GM12892 (cell line): Measurements from ENCODE around the gene DGKI.

Source experiments
- DNase-seq: peaks from one replicate; pipeline ENCODE4 v3.0.0; 2011; ENCODE audit not compliant: insufficient read length
- FAIRE-seq: peaks from 2 replicates; lab custom pipeline; 2011; peaks lifted over from hg19 to GRCh38; lab: Jason Lieb, UNC
- POLR2A ChIP-seq: IDR thresholded peaks from 2 replicates; pipeline ENCODE4 v1.6.1; 2011; ENCODE audit warnings: low read depth, low read length, control low read depth
- POLR2AphosphoS5 ChIP-seq: IDR thresholded peaks from 2 replicates; pipeline ENCODE4 v1.6.1; 2011; ENCODE audit warnings: low read depth, low read length, control low read depth
- TAF1 ChIP-seq: IDR thresholded peaks from 2 replicates; pipeline ENCODE4 v1.6.1; 2011; ENCODE audit warnings: low read depth, mild to moderate bottlenecking, control low read depth, low read length, borderline replicate concordance

DGKI gene

GRCh38 chr7:137798073-137798763, 48.6 kb downstream of the DGKI start:
- no peak for TF ChIP-seq POLR2AphosphoS5
- FAIRE-seq, result no peak
- no peak for DNase-seq

- DNase-seq, result no peak
- TF ChIP-seq POLR2A (no peak), POLR2AphosphoS5 (no peak), TAF1 (no peak)
- FAIRE-seq, result no peak
Measured at GRCh38 chr7:137795211-137795610, 51.6 kb downstream of the DGKI start.

GRCh38 chr7:137791930-137792329, 54.8 kb downstream of the DGKI start:
- no peak for DNase-seq
- no peak for FAIRE-seq

GRCh38 chr7:137790828-137791227, 55.9 kb downstream of the DGKI start:
- FAIRE-seq, result peak; percentile 30
- TF ChIP-seq POLR2AphosphoS5 (no peak), TAF1 (no peak), POLR2A (no peak)
- DNase-seq, result no peak

More at GRCh38 chr7:137791930-137792329, 54.8 kb downstream of the DGKI start:
- no peak for TF ChIP-seq POLR2A
- TF ChIP-seq TAF1, result no peak
- TF ChIP-seq POLR2AphosphoS5, result no peak

- DNase-seq (no peak), FAIRE-seq (no peak)
- TF ChIP-seq POLR2A, result no peak
- no peak for TF ChIP-seq POLR2AphosphoS5
- TF ChIP-seq TAF1, result no peak
Measured at GRCh38 chr7:137789215-137789882, 57.4 kb downstream of the DGKI start.

- TF ChIP-seq POLR2A (no peak), TAF1 (no peak), POLR2AphosphoS5 (no peak)
- FAIRE-seq (no peak), DNase-seq (no peak)
Measured at GRCh38 chr7:137787301-137787976, 59.3 kb downstream of the DGKI start.

GRCh38 chr7:137778511-137778910, 68.3 kb downstream of the DGKI start:
- no peak for DNase-seq
- no peak for FAIRE-seq
- TF ChIP-seq POLR2AphosphoS5 (no peak), POLR2A (no peak), TAF1 (no peak)

GRCh38 chr7:137774793-137775201, 72.0 kb downstream of the DGKI start:
- no peak for DNase-seq
- peak; percentile 82 for FAIRE-seq
- TF ChIP-seq POLR2A (no peak), POLR2AphosphoS5 (no peak), TAF1 (no peak)

- TF ChIP-seq POLR2A, result no peak
- FAIRE-seq (no peak), DNase-seq (no peak)
Measured at GRCh38 chr7:137772748-137773147, 74.0 kb downstream of the DGKI start.

- DNase-seq, result no peak
- TF ChIP-seq POLR2A (no peak), POLR2AphosphoS5 (no peak), TAF1 (no peak)
- no peak for FAIRE-seq
Measured at GRCh38 chr7:137772316-137772715, 74.5 kb downstream of the DGKI start.

GRCh38 chr7:137771679-137772078, 75.1 kb downstream of the DGKI start:
- no peak for TF ChIP-seq TAF1
- no peak for TF ChIP-seq POLR2A
- no peak for TF ChIP-seq POLR2AphosphoS5
- no peak for FAIRE-seq
- DNase-seq, result no peak

- DNase-seq (no peak), FAIRE-seq (no peak)
- TF ChIP-seq TAF1, result no peak
- no peak for TF ChIP-seq POLR2AphosphoS5
- TF ChIP-seq POLR2A, result no peak
Measured at GRCh38 chr7:137771273-137771672, 75.5 kb downstream of the DGKI start.

- FAIRE-seq (no peak), DNase-seq (no peak)
- TF ChIP-seq POLR2A (no peak), TAF1 (no peak), POLR2AphosphoS5 (no peak)
Measured at GRCh38 chr7:137768366-137768765, 78.4 kb downstream of the DGKI start.
